Measurements from ENCODE around the gene NOL4.

- TF ChIP-seq EZH2 (IDR thresholded peaks at IDR 0.05; ENCODE audit: borderline replicate concordance, insufficient read depth, low read length, poor library complexity, severe bottlenecking): no peak
- TF ChIP-seq POLR2AphosphoS5 (IDR thresholded peaks at IDR 0.05): no peak
- TF ChIP-seq, protein P1, sequence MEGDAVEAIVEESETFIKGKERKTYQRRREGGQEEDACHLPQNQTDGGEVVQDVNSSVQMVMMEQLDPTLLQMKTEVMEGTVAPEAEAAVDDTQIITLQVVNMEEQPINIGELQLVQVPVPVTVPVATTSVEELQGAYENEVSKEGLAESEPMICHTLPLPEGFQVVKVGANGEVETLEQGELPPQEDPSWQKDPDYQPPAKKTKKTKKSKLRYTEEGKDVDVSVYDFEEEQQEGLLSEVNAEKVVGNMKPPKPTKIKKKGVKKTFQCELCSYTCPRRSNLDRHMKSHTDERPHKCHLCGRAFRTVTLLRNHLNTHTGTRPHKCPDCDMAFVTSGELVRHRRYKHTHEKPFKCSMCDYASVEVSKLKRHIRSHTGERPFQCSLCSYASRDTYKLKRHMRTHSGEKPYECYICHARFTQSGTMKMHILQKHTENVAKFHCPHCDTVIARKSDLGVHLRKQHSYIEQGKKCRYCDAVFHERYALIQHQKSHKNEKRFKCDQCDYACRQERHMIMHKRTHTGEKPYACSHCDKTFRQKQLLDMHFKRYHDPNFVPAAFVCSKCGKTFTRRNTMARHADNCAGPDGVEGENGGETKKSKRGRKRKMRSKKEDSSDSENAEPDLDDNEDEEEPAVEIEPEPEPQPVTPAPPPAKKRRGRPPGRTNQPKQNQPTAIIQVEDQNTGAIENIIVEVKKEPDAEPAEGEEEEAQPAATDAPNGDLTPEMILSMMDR (IDR thresholded peaks at IDR 0.05; ENCODE audit: poor library complexity, severe bottlenecking): no peak
- no peak for TF ChIP-seq REST (IDR thresholded peaks at IDR 0.05; ENCODE audit: borderline replicate concordance)
- no peak for TF ChIP-seq SMC3 (conservative IDR thresholded peaks at IDR 0.05; ENCODE audit: poor library complexity)
- no peak for TF ChIP-seq TAF1 (IDR thresholded peaks at IDR 0.05; ENCODE audit: low read depth)
Observed at GRCh38 chr18:34220081-34220815, 4.5 kb downstream of the NOL4 start.

All from neural cell (in vitro differentiated cells).